ENCODE results near the gene ZDHHC16.

- TF ChIP-seq CTCF (IDR thresholded peaks at IDR 0.05) (no peak), EZH2phosphoT487 (IDR thresholded peaks at IDR 0.05) (no peak), EZH2 (IDR thresholded peaks at IDR 0.05) (peak; percentile 62)
These were observed 53.8 kb downstream of the ZDHHC16 start for GRCh38 chr10:97499561-97500296.
